Measurements from ENCODE around the gene HLA-B. TPM values are rescaled to one million over a fixed set of nuclear protein-coding genes. Genes with fewer than 3 reads are reported as not detected.

Gene HLA-B
- total and polyA plus RNA-seq, 4 donors = 341 to 864 (median 417) TPM

GRCh38 chr6:31339210-31339609 is 17.8 kb downstream of the HLA-B start:
- TF ChIP-seq FOXA2 (IDR thresholded peaks at IDR 0.05) (no peak), REST (IDR thresholded peaks at IDR 0.05) (no peak), CTCF (IDR thresholded peaks at IDR 0.05; ENCODE audit: low read depth, low read length, missing input control) (no peak), EGR1 (IDR thresholded peaks at IDR 0.05; ENCODE audit: low read depth in 2 of 2) (no peak), HNF4A (conservative IDR thresholded peaks at IDR 0.05) (no peak), YY1 (IDR thresholded peaks at IDR 0.05) (no peak), SP1 (IDR thresholded peaks at IDR 0.05) (no peak), ZBTB33 (IDR thresholded peaks at IDR 0.05) (no peak), FOXA1 (IDR thresholded peaks at IDR 0.05) (no peak), HNF4G (IDR thresholded peaks at IDR 0.05) (no peak), GABPA (IDR thresholded peaks at IDR 0.05 in 1 of 2, conservative IDR thresholded peaks at IDR 0.05 in 1 of 2) (no peak)
- H3K36me3 ChIP-seq (ENCODE audit: control insufficient read depth in 4 of 4, insufficient read depth in 3 of 4, low read depth in 1 of 4, low read length in 3 of 4) = no peaks in the 10 kb centered on the region
- no peak overlapping the region for H3K27ac ChIP-seq (ENCODE audit: low read depth in 1 of 2, low read length in 2 of 2)
- DNase-seq (ENCODE audit: low spot score) = no peak
- H3K27me3 ChIP-seq (ENCODE audit: control insufficient read depth in 4 of 4, insufficient read depth in 4 of 4, low read length in 3 of 4) = no peaks in the 10 kb centered on the region
- no peak overlapping the region for H3K9ac ChIP-seq (ENCODE audit: low read depth in 1 of 2, low read length in 2 of 2)
- peaks cover 0 to 6% (median 4%) of the 10 kb centered on the region in 4 donors for H3K9me3 ChIP-seq (ENCODE audit: control insufficient read depth in 4 of 4, low read length in 3 of 4)
- no peak overlapping the region for H3K4me3 ChIP-seq (ENCODE audit: low read depth in 1 of 3, low read length in 3 of 3)
- 23% methylated on average over 3 of the region's 3 CpGs for WGBS
- no peaks in the 10 kb centered on the region for H3K4me1 ChIP-seq (ENCODE audit: control insufficient read depth in 4 of 4, insufficient read depth in 4 of 4, low read length in 3 of 4)

- Histone ChIP-seq H3K36me3 (ENCODE audit: control insufficient read depth in 4 of 4, insufficient read depth in 3 of 4, low read depth in 1 of 4, low read length in 3 of 4) (no peaks in the 10 kb centered on the region), H3K27ac (ENCODE audit: low read depth in 1 of 2, low read length in 2 of 2) (no peak overlapping the region), H3K9ac (ENCODE audit: low read depth in 1 of 2, low read length in 2 of 2) (no peak overlapping the region), H3K9me3 (ENCODE audit: control insufficient read depth in 4 of 4, low read length in 3 of 4) (peaks cover 0 to 6% (median 4%) of the 10 kb centered on the region in 4 donors), H3K27me3 (ENCODE audit: control insufficient read depth in 4 of 4, insufficient read depth in 4 of 4, low read length in 3 of 4) (no peaks in the 10 kb centered on the region), H3K4me3 (ENCODE audit: low read depth in 1 of 3, low read length in 3 of 3) (no peak overlapping the region), H3K4me1 (ENCODE audit: control insufficient read depth in 4 of 4, insufficient read depth in 4 of 4, low read length in 3 of 4) (no peaks in the 10 kb centered on the region)
- DNase-seq (ENCODE audit: low spot score) = no peak
- WGBS = 29% methylated on average over 3 of the region's 3 CpGs
- TF ChIP-seq MAX (IDR thresholded peaks at IDR 0.05) = no peak
- TF ChIP-seq NR2F2 (IDR thresholded peaks at IDR 0.05) = no peak
- TF ChIP-seq FOXA1 (IDR thresholded peaks at IDR 0.05) = no peak
- TF ChIP-seq ATF3 (IDR thresholded peaks at IDR 0.05) = no peak
- TF ChIP-seq JUND (IDR thresholded peaks at IDR 0.05) = no peak
- TF ChIP-seq SP1 (IDR thresholded peaks at IDR 0.05) = no peak
- TF ChIP-seq TAF1 (conservative IDR thresholded peaks at IDR 0.05) = no peak
- no peak for TF ChIP-seq REST (IDR thresholded peaks at IDR 0.05)
- TF ChIP-seq FOXA2 (IDR thresholded peaks at IDR 0.05) = no peak
- no peak for TF ChIP-seq ZBTB33 (IDR thresholded peaks at IDR 0.05)
- TF ChIP-seq EGR1 (IDR thresholded peaks at IDR 0.05; ENCODE audit: low read depth in 2 of 2) = no peak
- no peak for TF ChIP-seq RXRA (IDR thresholded peaks at IDR 0.05)
- TF ChIP-seq RAD21 (IDR thresholded peaks at IDR 0.05) = no peak
- no peak for TF ChIP-seq HNF4A (conservative IDR thresholded peaks at IDR 0.05)
- no peak for TF ChIP-seq HNF4G (IDR thresholded peaks at IDR 0.05)
Observed at GRCh38 chr6:31336896-31337496, 20.0 kb downstream of the HLA-B start.

All from liver (tissue), 9 donors.